ENCODE measurements around the gene CCNJL. TPM values are rescaled to one million over a fixed set of nuclear protein-coding genes. Genes with fewer than 3 reads are reported as not detected.

Gene CCNJL
- total RNA-seq, 4 donors from 2014 or later, result under 0.01 to 5.8 (median 2.6) TPM; not detected in 1

DNA sequence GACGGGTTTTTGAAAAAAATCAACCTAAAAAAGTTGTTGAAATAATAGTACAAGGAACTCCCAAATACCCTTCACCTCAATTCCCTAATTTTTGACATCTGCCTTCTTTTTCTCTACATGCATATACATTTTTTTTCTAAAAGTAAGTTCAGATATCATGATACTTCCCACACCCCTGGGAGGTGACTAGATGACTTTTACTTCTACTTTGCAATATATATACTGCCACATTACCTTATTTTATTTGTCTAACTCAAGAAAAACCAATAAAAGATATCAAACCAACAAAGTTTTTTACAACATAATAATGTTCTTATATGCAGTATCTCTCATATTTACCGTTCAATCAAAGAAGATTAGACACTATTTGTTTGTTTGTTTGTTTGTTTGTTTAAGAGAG, 31.1 kb downstream of the CCNJL start:
- intact Hi-C loops (cut with DNase I; ENCODE audit: low total_unique reads), result no loop called here
- DNase-seq, result no peak
- Histone ChIP-seq H3K27ac (no peak overlapping the region), H3K27me3 (no peaks in the 10 kb centered on the region), H3K4me3 (no peak overlapping the region), H3K9me3 (no peaks in the 10 kb centered on the region), H3K4me1 (no peaks in the 10 kb centered on the region), H3K36me3 (no peaks in the 10 kb centered on the region)
- TF ChIP-seq CTCF (IDR thresholded peaks at IDR 0.05) (no peak), POLR2A (IDR thresholded peaks at IDR 0.05) (no peak)

DNA sequence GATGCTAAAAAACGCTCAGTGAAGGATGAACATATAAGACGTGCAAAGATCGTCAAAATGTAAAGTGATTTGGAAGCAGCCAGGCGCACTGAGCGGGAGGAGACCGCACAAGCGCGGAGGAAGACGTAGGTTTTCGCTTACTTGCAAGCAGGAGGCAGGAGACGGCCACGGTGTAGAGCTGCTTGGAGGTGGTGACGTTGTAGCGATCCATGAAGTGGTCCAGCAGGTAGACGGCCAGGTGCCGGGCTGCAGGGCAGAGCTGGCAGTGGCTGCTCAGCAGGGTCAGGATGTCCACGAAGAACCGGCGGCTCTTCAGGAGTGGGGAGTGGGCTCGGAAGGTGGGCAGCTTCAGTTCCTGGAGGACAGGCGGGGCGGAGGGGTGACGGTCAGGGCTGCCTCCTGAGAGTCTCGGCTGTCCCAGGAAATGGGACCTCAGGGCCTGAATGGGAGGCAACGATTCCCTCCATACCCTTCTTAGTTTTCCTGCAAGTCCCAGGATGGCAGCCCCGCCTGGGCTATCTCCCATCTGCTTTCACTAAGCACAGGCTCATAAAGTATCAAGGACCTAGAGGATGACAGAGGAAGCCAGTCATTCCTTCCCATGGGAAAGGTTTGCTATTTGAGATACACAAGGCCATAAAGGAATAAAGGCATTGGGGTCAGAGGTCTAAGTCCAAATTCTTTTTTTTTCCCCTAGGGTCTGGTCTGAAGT, 31.8 kb downstream of the CCNJL start:
- no peaks in the 10 kb centered on the region for H3K27me3 ChIP-seq
- intact Hi-C loops (cut with DNase I; ENCODE audit: low total_unique reads), result no loop called here
- TF ChIP-seq POLR2A (IDR thresholded peaks at IDR 0.05) (no peak), CTCF (IDR thresholded peaks at IDR 0.05) (no peak)
- H3K27ac ChIP-seq, result no peak overlapping the region
- no peaks in the 10 kb centered on the region for H3K9me3 ChIP-seq
- H3K36me3 ChIP-seq, result no peaks in the 10 kb centered on the region
- DNase-seq, result no peak
- H3K4me3 ChIP-seq, result no peak overlapping the region
- H3K4me1 ChIP-seq, result no peaks in the 10 kb centered on the region

GRCh38 chr5:160278343-160278742, 34.0 kb downstream of the CCNJL start:
- no peak overlapping the region for H3K4me3 ChIP-seq
- DNase-seq, result no peak
- no peaks in the 10 kb centered on the region for H3K9me3 ChIP-seq
- TF ChIP-seq POLR2A (IDR thresholded peaks at IDR 0.05) (no peak), CTCF (IDR thresholded peaks at IDR 0.05) (no peak)
- no peaks in the 10 kb centered on the region for H3K27me3 ChIP-seq
- intact Hi-C loops (cut with DNase I; ENCODE audit: low total_unique reads), result no loop called here
- H3K4me1 ChIP-seq, result no peaks in the 10 kb centered on the region
- no peaks in the 10 kb centered on the region for H3K36me3 ChIP-seq
- H3K27ac ChIP-seq, result no peak overlapping the region

DNA sequence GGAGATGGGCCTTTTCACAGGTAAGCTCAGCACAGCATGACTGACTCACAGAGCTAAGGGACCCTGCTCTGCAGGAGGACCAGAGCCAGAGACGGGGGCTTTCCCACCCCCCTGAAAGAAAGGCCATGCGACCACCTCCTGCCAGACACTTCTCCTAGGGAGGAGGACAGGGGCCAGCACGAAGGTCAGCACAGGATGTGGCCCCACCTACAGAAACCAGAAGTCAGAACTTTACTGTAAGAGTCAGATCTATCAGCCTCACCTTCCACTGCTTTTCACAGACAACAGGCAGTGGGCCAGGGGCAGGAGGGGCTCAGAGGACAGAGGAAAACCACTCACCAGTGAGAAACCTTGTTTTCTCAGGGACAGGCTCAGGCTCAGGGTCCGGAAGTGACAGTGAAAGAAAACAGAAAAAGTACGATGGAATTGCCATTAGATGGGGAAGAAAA, 37.9 kb downstream of the CCNJL start:
- Histone ChIP-seq H3K27ac (no peak overlapping the region), H3K9me3 (no peaks in the 10 kb centered on the region), H3K4me3 (no peak overlapping the region), H3K27me3 (no peaks in the 10 kb centered on the region), H3K36me3 (no peaks in the 10 kb centered on the region), H3K4me1 (no peaks in the 10 kb centered on the region)
- intact Hi-C loops (cut with DNase I; ENCODE audit: low total_unique reads), result no loop called here
- DNase-seq, result no peak
- TF ChIP-seq CTCF (IDR thresholded peaks at IDR 0.05) (no peak), POLR2A (IDR thresholded peaks at IDR 0.05) (no peak)

DNA sequence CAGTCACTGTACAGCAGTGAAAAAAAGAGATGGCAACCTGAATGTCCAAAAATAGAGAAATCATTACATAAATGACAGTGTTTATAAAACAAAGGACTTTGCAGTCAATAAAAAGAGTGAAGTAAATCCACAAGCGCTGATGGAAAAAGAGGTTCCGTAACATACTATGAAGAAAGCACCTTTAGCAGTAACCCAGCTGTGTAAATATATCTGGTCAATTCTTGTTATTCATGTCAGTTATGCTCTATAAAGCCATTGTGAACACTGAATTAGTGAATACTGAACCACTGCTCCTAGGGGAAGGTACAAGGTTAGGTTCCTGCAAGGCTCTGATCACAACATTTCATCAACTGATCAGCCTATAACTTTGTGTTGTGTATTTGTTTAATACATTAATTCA, 39.5 kb downstream of the CCNJL start:
- H3K4me1 ChIP-seq, result no peaks in the 10 kb centered on the region
- TF ChIP-seq POLR2A (IDR thresholded peaks at IDR 0.05) (no peak), CTCF (IDR thresholded peaks at IDR 0.05) (no peak)
- H3K4me3 ChIP-seq, result no peak overlapping the region
- H3K27me3 ChIP-seq, result no peaks in the 10 kb centered on the region
- no peaks in the 10 kb centered on the region for H3K36me3 ChIP-seq
- DNase-seq, result no peak
- intact Hi-C loops (cut with DNase I; ENCODE audit: low total_unique reads), result no loop called here
- no peak overlapping the region for H3K27ac ChIP-seq
- H3K9me3 ChIP-seq, result no peaks in the 10 kb centered on the region

Measured in uterus (tissue), 4 donors.